SK-N-SH (cell line): ENCODE measurements around the gene SRGAP3.

Source experiments
- CHD2 ChIP-seq: fragments of 150-350 bp; IDR thresholded peaks from 2 replicates; pipeline ENCODE4 v1.6.1; 2018; ENCODE audit warnings: low read length; ENCODE audit not compliant: partially characterized antibody
- CTCF ChIP-seq: fragments of 200-600 bp; sonication (generic); IDR thresholded peaks from 2 replicates; pipeline ENCODE4 v1.6.1; 2017; ENCODE audit warnings: antibody characterized with exemption, mild to moderate bottlenecking, moderate library complexity
- FOXJ3 ChIP-seq: sonication (generic); formaldehyde crosslinking; IDR thresholded peaks from 2 replicates; pipeline ENCODE4 v1.5.1; 2020; ENCODE audit warnings: mild to moderate bottlenecking, missing genetic modification reagents
- GABPA ChIP-seq: IDR thresholded peaks from 2 replicates; pipeline ENCODE4 v1.4.0; 2012; ENCODE audit warnings: low read depth, mild to moderate bottlenecking
- GATA2 ChIP-seq: sonication (generic); formaldehyde crosslinking; IDR thresholded peaks from 2 replicates; pipeline ENCODE4 v1.5.0; 2020; ENCODE audit warnings: mild to moderate bottlenecking, missing genetic modification reagents
- NFIC ChIP-seq: IDR thresholded peaks from 2 replicates; pipeline ENCODE4 v1.4.0; 2012; ENCODE audit warnings: borderline replicate concordance
- POLR2AphosphoS5 ChIP-seq: IDR thresholded peaks from 2 replicates; pipeline ENCODE4 v1.6.1; 2012; ENCODE audit warnings: low read depth, low read length
- SMC3 ChIP-seq: IDR thresholded peaks from 2 replicates; pipeline ENCODE4 v1.6.1; 2012; ENCODE audit warnings: low read depth, low read length, improper control_type of control experiment
- TAF1 ChIP-seq: IDR thresholded peaks from 2 replicates; pipeline ENCODE4 v1.6.1; 2012; ENCODE audit warnings: low read depth, mild to moderate bottlenecking, low read length, moderate library complexity, borderline replicate concordance
- TCF12 ChIP-seq: IDR thresholded peaks from 2 replicates; pipeline ENCODE4 v1.4.0; 2012
- TEAD4 ChIP-seq: IDR thresholded peaks from 2 replicates; pipeline ENCODE4 v1.4.0; 2012; ENCODE audit warnings: mild to moderate bottlenecking, borderline replicate concordance; ENCODE audit not compliant: insufficient read depth
- USF2 ChIP-seq: fragments of 150-350 bp; IDR thresholded peaks from 2 replicates; pipeline ENCODE4 v1.6.1; 2017; ENCODE audit warnings: antibody characterized with exemption, low read length, low read depth, borderline replicate concordance
- TF ChIP-seq, protein P1 (sequence below): IDR thresholded peaks from 2 replicates; pipeline ENCODE4 v1.4.0; 2012; ENCODE audit warnings: low read depth
- TF ChIP-seq, protein P2 (sequence below): IDR thresholded peaks from 2 replicates; pipeline ENCODE4 v1.6.1; 2012; ENCODE audit warnings: mild to moderate bottlenecking, low read depth, low read length, moderate library complexity

GRCh38 chr3:8931342-8931741, 318.1 kb downstream of the SRGAP3 start:
- no peak for TF ChIP-seq CTCF
- TF ChIP-seq TEAD4: no peak
- TF ChIP-seq, protein P1, sequence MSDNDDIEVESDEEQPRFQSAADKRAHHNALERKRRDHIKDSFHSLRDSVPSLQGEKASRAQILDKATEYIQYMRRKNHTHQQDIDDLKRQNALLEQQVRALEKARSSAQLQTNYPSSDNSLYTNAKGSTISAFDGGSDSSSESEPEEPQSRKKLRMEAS: no peak
- TF ChIP-seq POLR2AphosphoS5: no peak
- TF ChIP-seq, protein P2, sequence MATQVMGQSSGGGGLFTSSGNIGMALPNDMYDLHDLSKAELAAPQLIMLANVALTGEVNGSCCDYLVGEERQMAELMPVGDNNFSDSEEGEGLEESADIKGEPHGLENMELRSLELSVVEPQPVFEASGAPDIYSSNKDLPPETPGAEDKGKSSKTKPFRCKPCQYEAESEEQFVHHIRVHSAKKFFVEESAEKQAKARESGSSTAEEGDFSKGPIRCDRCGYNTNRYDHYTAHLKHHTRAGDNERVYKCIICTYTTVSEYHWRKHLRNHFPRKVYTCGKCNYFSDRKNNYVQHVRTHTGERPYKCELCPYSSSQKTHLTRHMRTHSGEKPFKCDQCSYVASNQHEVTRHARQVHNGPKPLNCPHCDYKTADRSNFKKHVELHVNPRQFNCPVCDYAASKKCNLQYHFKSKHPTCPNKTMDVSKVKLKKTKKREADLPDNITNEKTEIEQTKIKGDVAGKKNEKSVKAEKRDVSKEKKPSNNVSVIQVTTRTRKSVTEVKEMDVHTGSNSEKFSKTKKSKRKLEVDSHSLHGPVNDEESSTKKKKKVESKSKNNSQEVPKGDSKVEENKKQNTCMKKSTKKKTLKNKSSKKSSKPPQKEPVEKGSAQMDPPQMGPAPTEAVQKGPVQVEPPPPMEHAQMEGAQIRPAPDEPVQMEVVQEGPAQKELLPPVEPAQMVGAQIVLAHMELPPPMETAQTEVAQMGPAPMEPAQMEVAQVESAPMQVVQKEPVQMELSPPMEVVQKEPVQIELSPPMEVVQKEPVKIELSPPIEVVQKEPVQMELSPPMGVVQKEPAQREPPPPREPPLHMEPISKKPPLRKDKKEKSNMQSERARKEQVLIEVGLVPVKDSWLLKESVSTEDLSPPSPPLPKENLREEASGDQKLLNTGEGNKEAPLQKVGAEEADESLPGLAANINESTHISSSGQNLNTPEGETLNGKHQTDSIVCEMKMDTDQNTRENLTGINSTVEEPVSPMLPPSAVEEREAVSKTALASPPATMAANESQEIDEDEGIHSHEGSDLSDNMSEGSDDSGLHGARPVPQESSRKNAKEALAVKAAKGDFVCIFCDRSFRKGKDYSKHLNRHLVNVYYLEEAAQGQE: no peak
- no peak for TF ChIP-seq NFIC
- no peak for TF ChIP-seq CHD2
- TF ChIP-seq FOXJ3: no peak
- TF ChIP-seq GABPA: no peak
- TF ChIP-seq TAF1: no peak
- no peak for TF ChIP-seq GATA2 (CRISPR knock-in tag)
- TF ChIP-seq TCF12: no peak
- TF ChIP-seq USF2: no peak
- no peak for TF ChIP-seq SMC3
